Loucy (cell line): ENCODE measurements around the gene WIZ.

Source experiments
- CTCF ChIP-seq: fragments of 200-600 bp; sonication (generic); conservative IDR thresholded peaks from 2 replicates; pipeline ENCODE4 v1.5.1; 2014; ENCODE audit warnings: mild to moderate bottlenecking, antibody characterized with exemption, low read length
- EZH2phosphoT487 ChIP-seq: fragments of 200-600 bp; IDR thresholded peaks from 2 replicates; pipeline ENCODE4 v1.6.1; 2018; ENCODE audit warnings: antibody characterized with exemption, mild to moderate bottlenecking, moderate library complexity, borderline replicate concordance

- TF ChIP-seq CTCF (no peak), EZH2phosphoT487 (no peak)
Measured at GRCh38 chr19:15432629-15433518, 16.9 kb downstream of the WIZ start.
